Activated naive CD8-positive, alpha-beta T cell treated with anti-CD3 and anti-CD28 coated beads, Interleukin-2, amount 10 ng/mL, durations not matched to agents 7 days and 5 days (primary cell): ENCODE results near the gene ADM. TPM values are rescaled to one million over a fixed set of nuclear protein-coding genes. Genes with fewer than 3 reads are reported as not detected.
A peak's percentile ranks its signal among the peaks of the same experiment; 100 is the strongest.

Experiments
- ATAC-seq: fragments of 150-1000 bp; cut with Tn5 transposase; one replicate; pipeline ENCODE4 v1.10.0; 2021; ENCODE audit warnings: low read depth, moderate library complexity
- POLR2A ChIA-PET: fragments of 350-600 bp; sonication (Branson Sonifier 250); formaldehyde crosslinking; loops from one replicate; lab custom pipeline; 2021; ENCODE audit warnings: antibody characterized with exemption; lab: Charles Lee
- DNase-seq: peaks from one replicate; pipeline ENCODE4 v3.0.0; 2021
- H3K27ac Mint-ChIP-seq: one replicate; pipeline ENCODE4 v1.8.0; 2022; ENCODE audit warnings: mild to moderate bottlenecking, mixed read lengths
- H3K27me3 Mint-ChIP-seq: one replicate; pipeline ENCODE4 v1.8.0; 2022; ENCODE audit warnings: mild to moderate bottlenecking, moderate library complexity, mixed read lengths
- H3K36me3 Mint-ChIP-seq: one replicate; pipeline ENCODE4 v1.8.0; 2021; ENCODE audit warnings: mild to moderate bottlenecking, mixed read lengths
- H3K4me1 Mint-ChIP-seq: one replicate; pipeline ENCODE4 v1.8.0; 2021; ENCODE audit warnings: mixed read lengths
- H3K4me3 Mint-ChIP-seq: one replicate; pipeline ENCODE4 v1.8.0; 2022; ENCODE audit warnings: mild to moderate bottlenecking, moderate library complexity, mixed read lengths
- H3K9me3 Mint-ChIP-seq: one replicate; pipeline ENCODE4 v1.8.0; 2021; ENCODE audit warnings: mixed read lengths
- total RNA-seq, 2 experiments: library from RNA; stranded (reverse); gene quantifications; one replicate each; pipeline ENCODE4 v1.2.3, GENCODE V29; 2021

Gene ADM
- total RNA-seq, 2 experiments from 2014 or later = 1.5 to 2.3 TPM

GRCh38 chr11:10295064-10295901 is 9.6 kb upstream of the ADM start:
- DNase-seq = no peak
- POLR2A ChIA-PET = no interaction called here
- Mint-ChIP-seq H3K27me3 (peaks cover 47% of the 10 kb centered on the region), H3K4me3 (peak overlapping the region; percentile 80), H3K4me1 (peaks cover 40% of the 10 kb centered on the region), H3K27ac (peak overlapping the region; percentile 45), H3K36me3 (no peaks in the 10 kb centered on the region), H3K9me3 (no peaks in the 10 kb centered on the region)
- no peak for ATAC-seq

- POLR2A ChIA-PET = no interaction called here
- peaks cover 68% of the 10 kb centered on the region for H3K27me3 Mint-ChIP-seq
- no peaks in the 10 kb centered on the region for H3K9me3 Mint-ChIP-seq
- DNase-seq = no peak
- peak overlapping the region; percentile 18 for H3K4me3 Mint-ChIP-seq
- H3K27ac Mint-ChIP-seq = no peak overlapping the region
- peaks cover 1% of the 10 kb centered on the region for H3K36me3 Mint-ChIP-seq
- peak; percentile 84 for ATAC-seq
- H3K4me1 Mint-ChIP-seq = peaks cover 29% of the 10 kb centered on the region
Measured at GRCh38 chr11:10298342-10298741, 6.5 kb upstream of the ADM start.

GRCh38 chr11:10301656-10302358 is 3.1 kb upstream of the ADM start:
- Mint-ChIP-seq H3K36me3 (peaks cover 7% of the 10 kb centered on the region), H3K27ac (no peak overlapping the region), H3K4me1 (peaks cover 28% of the 10 kb centered on the region), H3K4me3 (peak overlapping the region; percentile 4), H3K27me3 (peaks cover 65% of the 10 kb centered on the region), H3K9me3 (no peaks in the 10 kb centered on the region)
- POLR2A ChIA-PET = interaction anchor here (0.6 to 2.4 kb wide), 3 partner anchors 62 to 543 kb away, joined by 3 to 10 read pairs (median 6); partner anchors contain the start of gene EIF4G2
- no peak for ATAC-seq
- DNase-seq = no peak

GRCh38 chr11:10302359-10302743 is 2.5 kb upstream of the ADM start:
- Mint-ChIP-seq H3K27me3 (peaks cover 65% of the 10 kb centered on the region), H3K4me1 (peaks cover 32% of the 10 kb centered on the region), H3K9me3 (no peaks in the 10 kb centered on the region), H3K36me3 (peaks cover 9% of the 10 kb centered on the region), H3K27ac (peak overlapping the region; percentile 89), H3K4me3 (peak overlapping the region; percentile 95)
- POLR2A ChIA-PET = interaction anchor here (1.8 to 2.4 kb wide), 2 partner anchors 507 to 544 kb away, joined by 6 to 10 read pairs; partner anchors contain the start of gene EIF4G2
- no peak for DNase-seq
- no peak for ATAC-seq

DNA sequence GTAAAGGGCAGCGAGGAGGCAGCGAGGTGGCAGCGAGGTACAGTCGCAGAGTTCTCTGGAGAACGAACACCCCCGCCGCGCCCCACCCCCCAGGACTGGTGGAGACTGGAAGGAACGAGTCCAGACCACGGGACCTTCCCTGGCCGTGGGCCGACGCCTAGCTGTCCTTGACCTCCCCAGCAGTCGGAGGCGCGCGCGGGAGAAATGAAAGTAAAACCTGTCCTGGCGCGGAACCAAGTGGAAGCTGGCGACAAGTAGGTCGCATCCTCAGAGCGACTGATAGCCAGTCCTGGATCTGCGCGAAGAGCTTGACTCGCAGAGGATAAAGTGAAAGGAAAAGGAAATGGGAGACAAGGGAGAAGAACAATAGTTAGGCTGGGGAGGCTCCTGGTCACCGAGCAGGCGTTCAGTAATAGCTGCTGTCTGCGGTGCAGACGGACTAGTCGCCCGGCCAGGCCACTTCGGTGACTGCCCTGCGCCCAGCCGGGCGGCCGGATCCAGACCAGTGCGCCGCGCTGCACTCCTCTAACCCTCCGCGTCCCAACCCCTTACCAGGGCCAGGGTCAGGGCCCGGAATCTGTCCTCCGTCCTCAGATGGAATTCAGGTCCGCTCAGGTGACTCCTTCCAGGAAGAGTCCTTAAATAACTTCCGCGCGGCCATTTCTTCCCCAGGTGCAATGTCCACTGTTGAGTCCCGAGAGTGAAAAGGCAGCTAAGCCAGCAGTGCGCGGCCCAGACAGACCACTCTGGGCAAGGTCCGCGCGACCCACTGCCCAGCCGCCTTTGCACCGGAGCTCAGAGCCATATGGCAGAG is 1.9 kb upstream of the ADM start:
- Mint-ChIP-seq H3K36me3 (peaks cover 9% of the 10 kb centered on the region), H3K9me3 (no peaks in the 10 kb centered on the region), H3K27ac (peak overlapping the region; percentile 89), H3K27me3 (peaks cover 62% of the 10 kb centered on the region), H3K4me3 (peak overlapping the region; percentile 95), H3K4me1 (peaks cover 30% of the 10 kb centered on the region)
- ATAC-seq (peak; percentile 28), DNase-seq (peak; percentile 72)
- POLR2A ChIA-PET = interaction anchor here (0.9 to 2.4 kb wide), 4 partner anchors 10 to 544 kb away, joined by 3 to 10 read pairs (median 5); partner anchors contain the start of gene EIF4G2

DNA sequence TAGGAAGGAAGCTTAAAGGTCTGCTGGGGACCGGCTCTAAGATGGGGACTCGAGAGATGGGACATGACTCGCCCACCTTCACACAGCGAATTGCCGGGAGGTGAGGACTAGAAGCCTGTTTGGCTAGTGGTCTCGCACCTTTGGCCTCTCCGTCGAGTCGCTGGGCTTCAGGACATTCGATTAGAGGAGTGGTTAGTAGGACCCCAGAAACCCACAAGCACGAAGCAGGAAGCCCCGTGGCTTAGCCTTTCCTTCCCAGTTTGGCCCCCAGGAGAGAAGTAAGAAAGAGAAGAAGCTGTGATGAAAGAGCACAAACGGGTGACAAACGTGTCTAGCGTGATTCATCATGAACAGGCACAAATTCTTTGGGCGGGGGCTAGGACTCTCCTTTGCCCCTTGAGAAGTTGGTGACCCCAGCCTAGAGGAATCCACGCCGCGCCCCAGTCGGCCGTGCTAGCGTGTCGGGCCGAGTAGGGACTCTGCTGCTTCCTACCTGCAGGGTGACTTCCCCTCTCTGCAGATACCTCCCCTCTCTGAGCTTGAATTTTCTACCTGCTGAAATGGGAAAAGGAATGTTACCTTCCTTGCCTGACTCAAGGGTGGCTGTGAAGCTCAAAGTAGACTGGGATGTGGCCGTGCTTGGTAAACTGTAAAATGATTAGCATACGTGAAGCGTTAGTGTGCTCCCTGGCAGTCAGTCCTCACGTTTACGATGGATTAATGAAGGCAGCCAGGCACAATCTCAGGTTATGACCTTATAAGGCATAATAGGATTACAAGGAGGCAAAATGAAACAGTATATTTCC is 1.1 kb upstream of the ADM start:
- H3K4me1 Mint-ChIP-seq = peaks cover 32% of the 10 kb centered on the region
- DNase-seq (peak; percentile 48), ATAC-seq (no peak)
- peak overlapping the region; percentile 57 for H3K27ac Mint-ChIP-seq
- H3K4me3 Mint-ChIP-seq = peak overlapping the region; percentile 95
- H3K36me3 Mint-ChIP-seq = peaks cover 9% of the 10 kb centered on the region
- peaks cover 62% of the 10 kb centered on the region for H3K27me3 Mint-ChIP-seq
- POLR2A ChIA-PET = interaction anchor here (0.6 to 2.4 kb wide), 6 partner anchors 11 to 684 kb away, joined by 3 to 10 read pairs (median 5); partner anchors contain the start of gene EIF4G2
- H3K9me3 Mint-ChIP-seq = no peaks in the 10 kb centered on the region

DNA sequence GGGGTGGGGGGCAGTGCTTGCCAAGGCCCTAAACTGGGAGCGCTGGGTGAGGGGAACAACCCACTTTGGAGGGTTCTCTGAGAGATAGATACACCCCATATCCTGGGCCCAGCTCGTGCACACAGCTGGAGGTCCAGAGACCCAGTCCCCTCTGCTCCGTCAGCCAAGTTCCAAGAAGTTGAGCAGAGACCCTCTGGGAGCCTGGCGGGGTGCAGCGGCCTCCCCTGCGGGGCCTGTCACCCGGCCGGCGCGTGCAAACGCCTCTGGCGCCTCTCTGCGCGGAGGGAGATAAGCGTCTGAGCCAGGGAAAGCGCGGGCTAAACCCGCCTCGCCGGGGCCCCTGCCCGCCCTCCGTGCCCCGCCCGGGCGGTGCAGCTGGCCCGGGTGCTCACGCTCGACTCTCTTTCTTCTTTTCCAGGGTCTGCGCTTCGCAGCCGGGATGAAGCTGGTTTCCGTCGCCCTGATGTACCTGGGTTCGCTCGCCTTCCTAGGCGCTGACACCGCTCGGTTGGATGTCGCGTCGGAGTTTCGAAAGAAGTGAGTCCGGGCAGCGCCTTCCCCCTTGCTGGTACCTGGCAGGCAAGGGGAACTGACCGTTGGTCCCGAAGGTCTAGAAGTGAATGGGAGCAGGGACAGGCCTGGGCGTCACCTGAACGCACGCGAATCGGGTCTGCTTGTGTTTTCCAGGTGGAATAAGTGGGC is 540 bp downstream of the ADM start:
- ATAC-seq (no peak), DNase-seq (peak; percentile 66)
- H3K9me3 Mint-ChIP-seq = no peaks in the 10 kb centered on the region
- POLR2A ChIA-PET = interaction anchor here (1.2 kb wide), 1 partner anchor 546 kb away, joined by 3 read pairs; no protein-coding TSS in a partner anchor
- H3K4me1 Mint-ChIP-seq = peaks cover 40% of the 10 kb centered on the region
- H3K36me3 Mint-ChIP-seq = peaks cover 9% of the 10 kb centered on the region
- H3K27me3 Mint-ChIP-seq = peaks cover 55% of the 10 kb centered on the region
- peak overlapping the region; percentile 95 for H3K4me3 Mint-ChIP-seq
- peak overlapping the region; percentile 60 for H3K27ac Mint-ChIP-seq

DNA sequence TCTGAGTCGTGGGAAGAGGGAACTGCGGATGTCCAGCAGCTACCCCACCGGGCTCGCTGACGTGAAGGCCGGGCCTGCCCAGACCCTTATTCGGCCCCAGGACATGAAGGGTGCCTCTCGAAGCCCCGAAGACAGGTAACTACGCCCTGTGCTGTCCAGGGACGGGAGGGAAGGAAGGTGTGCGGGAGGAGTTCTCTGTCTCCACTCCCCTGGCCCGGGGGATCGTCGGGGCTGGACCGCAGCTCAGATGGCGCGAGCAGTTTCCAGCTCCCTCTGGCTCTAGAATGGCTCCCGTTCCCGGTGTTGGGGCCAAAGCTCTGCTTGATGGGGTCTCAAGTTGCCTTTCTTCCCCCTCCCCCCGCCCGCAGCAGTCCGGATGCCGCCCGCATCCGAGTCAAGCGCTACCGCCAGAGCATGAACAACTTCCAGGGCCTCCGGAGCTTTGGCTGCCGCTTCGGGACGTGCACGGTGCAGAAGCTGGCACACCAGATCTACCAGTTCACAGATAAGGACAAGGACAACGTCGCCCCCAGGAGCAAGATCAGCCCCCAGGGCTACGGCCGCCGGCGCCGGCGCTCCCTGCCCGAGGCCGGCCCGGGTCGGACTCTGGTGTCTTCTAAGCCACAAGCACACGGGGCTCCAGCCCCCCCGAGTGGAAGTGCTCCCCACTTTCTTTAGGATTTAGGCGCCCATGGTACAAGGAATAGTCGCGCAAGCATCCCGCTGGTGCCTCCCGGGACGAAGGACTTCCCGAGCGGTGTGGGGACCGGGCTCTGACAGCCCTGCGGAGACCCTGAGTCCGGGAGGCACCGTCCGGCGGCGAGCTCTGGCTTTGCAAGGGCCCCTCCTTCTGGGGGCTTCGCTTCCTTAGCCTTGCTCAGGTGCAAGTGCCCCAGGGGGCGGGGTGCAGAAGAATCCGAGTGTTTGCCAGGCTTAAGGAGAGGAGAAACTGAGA is 1.4 kb downstream of the ADM start:
- Mint-ChIP-seq H3K27ac (peak overlapping the region; percentile 59), H3K36me3 (peaks cover 9% of the 10 kb centered on the region), H3K9me3 (no peaks in the 10 kb centered on the region), H3K27me3 (peaks cover 51% of the 10 kb centered on the region), H3K4me3 (peak overlapping the region; percentile 95), H3K4me1 (peaks cover 41% of the 10 kb centered on the region)
- POLR2A ChIA-PET = interaction anchor here (1.2 kb wide), 1 partner anchor 547 kb away, joined by 3 read pairs; no protein-coding TSS in a partner anchor
- DNase-seq (peak; percentile 57), ATAC-seq (no peak)

DNA sequence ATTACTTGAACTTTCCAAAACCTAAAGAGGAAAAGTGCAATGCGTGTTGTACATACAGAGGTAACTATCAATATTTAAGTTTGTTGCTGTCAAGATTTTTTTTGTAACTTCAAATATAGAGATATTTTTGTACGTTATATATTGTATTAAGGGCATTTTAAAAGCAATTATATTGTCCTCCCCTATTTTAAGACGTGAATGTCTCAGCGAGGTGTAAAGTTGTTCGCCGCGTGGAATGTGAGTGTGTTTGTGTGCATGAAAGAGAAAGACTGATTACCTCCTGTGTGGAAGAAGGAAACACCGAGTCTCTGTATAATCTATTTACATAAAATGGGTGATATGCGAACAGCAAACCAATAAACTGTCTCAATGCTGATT is 2.1 kb downstream of the ADM start:
- Mint-ChIP-seq H3K9me3 (no peaks in the 10 kb centered on the region), H3K27me3 (peaks cover 44% of the 10 kb centered on the region), H3K27ac (peak overlapping the region; percentile 58), H3K4me1 (peaks cover 39% of the 10 kb centered on the region), H3K4me3 (peak overlapping the region; percentile 95), H3K36me3 (peaks cover 9% of the 10 kb centered on the region)
- POLR2A ChIA-PET = interaction anchor here (1.0 to 1.4 kb wide), 2 partner anchors 99 to 694 kb away, joined by 3 to 8 read pairs; no protein-coding TSS in a partner anchor
- DNase-seq (no peak), ATAC-seq (no peak)

DNA sequence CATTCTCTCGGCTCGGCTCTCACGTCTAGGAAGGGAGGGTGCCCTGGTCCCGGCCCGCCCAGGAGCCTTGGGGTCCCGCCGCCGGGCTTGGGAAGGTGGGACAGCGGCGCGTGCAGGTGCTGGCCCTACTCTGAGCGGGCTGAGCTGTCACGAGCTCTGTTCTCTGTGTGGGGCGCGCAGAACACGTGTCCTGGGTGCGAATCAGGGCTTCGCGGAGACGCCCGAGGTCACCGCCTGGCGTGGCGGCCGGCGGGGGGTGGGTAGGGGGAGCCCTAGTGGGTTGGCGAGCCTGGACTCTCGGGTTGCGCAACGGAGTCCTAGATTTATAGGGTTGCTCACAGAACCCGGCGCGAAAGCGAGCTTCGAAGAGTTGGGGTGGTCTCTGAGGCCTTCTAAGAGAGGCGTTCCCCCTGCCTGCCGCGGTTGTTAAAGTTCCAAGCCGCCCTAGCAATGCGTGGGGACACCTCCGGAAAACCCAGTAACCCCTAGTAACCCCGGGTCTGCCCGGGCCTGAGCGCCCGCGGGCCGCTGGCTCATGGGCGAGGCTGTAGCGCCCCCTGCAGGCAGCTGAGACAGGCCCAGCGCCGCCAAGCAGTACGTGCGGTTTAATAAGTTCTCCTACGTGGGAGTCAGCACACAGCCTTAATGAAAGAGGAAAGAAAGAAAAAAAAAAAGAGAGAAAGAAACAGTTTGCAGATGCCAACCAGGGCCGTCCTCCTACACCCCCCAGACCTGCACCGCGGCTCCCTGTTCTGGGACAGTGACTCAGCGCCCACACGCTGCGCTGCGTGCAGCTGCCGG is 2.7 kb downstream of the ADM start:
- peak overlapping the region; percentile 79 for H3K27ac Mint-ChIP-seq
- H3K36me3 Mint-ChIP-seq = peaks cover 9% of the 10 kb centered on the region
- no peaks in the 10 kb centered on the region for H3K9me3 Mint-ChIP-seq
- H3K4me1 Mint-ChIP-seq = peaks cover 37% of the 10 kb centered on the region
- H3K4me3 Mint-ChIP-seq = peak overlapping the region; percentile 95
- ATAC-seq (peak; percentile 76), DNase-seq (peak; percentile 91)
- H3K27me3 Mint-ChIP-seq = peaks cover 38% of the 10 kb centered on the region
- POLR2A ChIA-PET = interaction anchor here (1.0 to 1.4 kb wide), 4 partner anchors 59 to 801 kb away, joined by 3 to 8 read pairs (median 3); no protein-coding TSS in a partner anchor
